GM19099 (cell line): ENCODE measurements around the gene PIGU.

Source experiments
- POLR2A ChIP-seq: IDR thresholded peaks from 3 replicates; pipeline ENCODE4 v1.6.1; 2011; ENCODE audit warnings: low read depth; ENCODE audit not compliant: insufficient read length; ENCODE audit errors: extremely low read depth

The PIGU gene

DNA sequence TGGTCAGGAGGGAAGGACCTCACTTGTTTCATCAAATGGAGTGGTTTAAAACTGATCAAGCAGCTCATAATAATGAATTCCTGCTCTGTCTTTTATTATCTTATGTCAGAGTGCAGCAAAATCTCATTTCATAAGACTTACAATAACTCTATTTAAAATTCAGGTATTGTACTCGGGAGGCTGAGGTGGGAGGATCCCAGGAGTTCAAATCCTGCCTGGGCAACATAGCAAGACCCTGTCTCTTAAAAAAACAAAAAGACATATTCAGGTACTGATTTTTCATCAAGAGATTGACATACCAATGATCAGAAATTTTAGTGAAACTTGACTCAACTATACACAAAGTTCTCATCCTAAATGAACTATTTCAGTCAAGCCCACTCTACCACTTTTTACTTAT lies 166.3 kb downstream of the PIGU start:
- no peak for TF ChIP-seq POLR2A
